T-helper 1 cell treated with Interleukin-12 subunit alpha and Interleukin-12 subunit beta and Interleukin-4 antibody, amounts not matched to agents 30 μg/mL and 1 μg/mL, for 36 hours (primary cell): ENCODE results near the gene TBCC.
"Not testable (repeated sequence)": the region's sequence is repeated elsewhere in the genome, so short reads cannot be mapped to it uniquely, and the experiment has no call there.

Experiments used
- H3K27ac Mint-ChIP-seq: one replicate; pipeline ENCODE4 v1.8.0; 2021; ENCODE audit warnings: mild to moderate bottlenecking, mixed read lengths
- H3K27me3 Mint-ChIP-seq: one replicate; pipeline ENCODE4 v1.8.0; 2021; ENCODE audit warnings: low read depth, mixed read lengths
- H3K36me3 Mint-ChIP-seq: one replicate; pipeline ENCODE4 v1.8.0; 2021; ENCODE audit warnings: low read depth, mixed read lengths
- H3K4me1 Mint-ChIP-seq: one replicate; pipeline ENCODE4 v1.8.0; 2021; ENCODE audit warnings: low read depth, mixed read lengths
- H3K4me3 Mint-ChIP-seq: one replicate; pipeline ENCODE4 v1.8.0; 2021; ENCODE audit warnings: mild to moderate bottlenecking, moderate library complexity, mixed read lengths
- H3K9me3 Mint-ChIP-seq: one replicate; pipeline ENCODE4 v1.8.0; 2021; ENCODE audit warnings: mixed read lengths

TBCC gene

GRCh38 chr6:42704251-42704936, 41.5 kb downstream of the TBCC start:
- H3K27me3 Mint-ChIP-seq = no peaks in the 10 kb centered on the region
- no peak overlapping the region for H3K4me3 Mint-ChIP-seq
- H3K9me3 Mint-ChIP-seq = no peaks in the 10 kb centered on the region
- no peaks in the 10 kb centered on the region for H3K4me1 Mint-ChIP-seq
- H3K27ac Mint-ChIP-seq = no peak overlapping the region
- no peaks in the 10 kb centered on the region for H3K36me3 Mint-ChIP-seq

GRCh38 chr6:42702786-42703185, 43.1 kb downstream of the TBCC start:
- H3K36me3 Mint-ChIP-seq, H3K27me3 Mint-ChIP-seq, H3K4me3 Mint-ChIP-seq, H3K9me3 Mint-ChIP-seq, H3K27ac Mint-ChIP-seq, H3K4me1 Mint-ChIP-seq: not testable (repeated sequence)

DNA sequence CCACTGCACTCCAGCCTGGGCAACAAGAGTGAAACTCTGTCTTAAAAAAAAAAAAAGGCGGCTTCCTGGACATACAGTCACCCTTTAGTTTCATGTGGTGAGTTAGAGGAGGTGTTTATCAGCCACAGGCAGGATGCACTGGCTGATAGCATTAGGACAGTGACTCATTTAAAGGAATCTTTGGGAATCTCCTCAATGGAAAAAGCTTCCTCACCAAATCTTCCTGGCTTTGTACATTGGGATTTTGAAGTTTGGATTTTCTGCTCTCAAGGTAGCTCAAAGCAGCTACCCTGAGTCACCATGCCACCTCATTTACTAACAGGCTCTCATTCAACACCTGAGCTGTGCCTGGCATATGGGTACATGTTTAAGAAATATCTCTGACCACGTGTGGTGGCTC, 43.7 kb downstream of the TBCC start:
- Mint-ChIP-seq H3K36me3 (no peaks in the 10 kb centered on the region), H3K4me1 (no peaks in the 10 kb centered on the region)

GRCh38 chr6:42698217-42698616, 47.7 kb downstream of the TBCC start:
- Mint-ChIP-seq H3K4me3 (no peak overlapping the region), H3K36me3 (peaks cover 10% of the 10 kb centered on the region), H3K27me3 (no peaks in the 10 kb centered on the region), H3K4me1 (peaks cover 18% of the 10 kb centered on the region), H3K9me3 (no peaks in the 10 kb centered on the region), H3K27ac (no peak overlapping the region)

More for the DNA sequence above, 43.7 kb downstream of the TBCC start:
- Mint-ChIP-seq H3K4me3 (no peak overlapping the region), H3K27ac (no peak overlapping the region), H3K27me3 (no peaks in the 10 kb centered on the region), H3K9me3 (no peaks in the 10 kb centered on the region)

GRCh38 chr6:42697268-42697655, 48.6 kb downstream of the TBCC start:
- no peaks in the 10 kb centered on the region for H3K9me3 Mint-ChIP-seq
- H3K4me1 Mint-ChIP-seq = peaks cover 26% of the 10 kb centered on the region
- H3K27me3 Mint-ChIP-seq = no peaks in the 10 kb centered on the region
- H3K27ac Mint-ChIP-seq = no peak overlapping the region
- no peak overlapping the region for H3K4me3 Mint-ChIP-seq
- H3K36me3 Mint-ChIP-seq = peaks cover 16% of the 10 kb centered on the region

GRCh38 chr6:42696526-42697267, 49.2 kb downstream of the TBCC start:
- no peaks in the 10 kb centered on the region for H3K27me3 Mint-ChIP-seq

DNA sequence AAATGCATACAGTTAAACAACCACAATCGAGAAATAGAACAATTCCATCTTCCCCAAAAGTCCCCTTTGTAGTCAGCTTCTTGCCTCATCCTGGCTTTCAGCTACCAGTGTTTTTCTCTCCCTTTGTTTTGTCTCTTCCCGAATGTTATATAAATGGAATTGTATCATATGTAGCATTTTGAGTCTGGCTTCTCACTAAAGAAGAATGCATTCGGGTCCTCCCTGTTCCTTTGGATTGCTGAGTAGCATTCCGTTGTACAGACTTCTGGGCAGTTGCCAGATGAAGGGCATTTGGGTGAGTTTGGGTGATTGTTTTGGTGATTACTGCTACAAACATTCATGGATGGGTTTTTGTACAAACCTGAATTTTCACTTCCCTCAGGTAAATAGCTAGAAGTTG, 51.3 kb downstream of the TBCC start:
- Mint-ChIP-seq H3K4me3 (no peak overlapping the region), H3K27me3 (no peaks in the 10 kb centered on the region), H3K36me3 (peaks cover 30% of the 10 kb centered on the region), H3K9me3 (no peaks in the 10 kb centered on the region), H3K4me1 (peaks cover 37% of the 10 kb centered on the region), H3K27ac (peak overlapping the region; percentile 16)

More at GRCh38 chr6:42696526-42697267, 49.2 kb downstream of the TBCC start:
- Mint-ChIP-seq H3K27ac (no peak overlapping the region), H3K4me1 (peaks cover 29% of the 10 kb centered on the region), H3K4me3 (no peak overlapping the region), H3K9me3 (no peaks in the 10 kb centered on the region), H3K36me3 (peaks cover 17% of the 10 kb centered on the region)
